Ascending aorta (tissue), 2 donors: Measurements from ENCODE around the gene RSRC1. TPM values are rescaled to one million over a fixed set of nuclear protein-coding genes. Genes with fewer than 3 reads are reported as not detected.

Experiments used
- DNase-seq, 2 donors: peaks; one replicate each; pipeline ENCODE4 v3.0.0-alpha.2; 2019; ENCODE audit warnings: low spot score in 2 of 2
- H3K27ac ChIP-seq, 2 donors: fragments of 200-600 bp; sonication (generic); one replicate each; pipeline ENCODE4 v1.5.1; 2016 to 2017; ENCODE audit warnings: mild to moderate bottlenecking in 1 of 2
- H3K27me3 ChIP-seq: fragments of 200-600 bp; sonication (generic); one replicate; pipeline ENCODE4 v1.5.1; 2017
- H3K36me3 ChIP-seq, 2 donors: fragments of 200-600 bp; sonication (generic); one replicate each; pipeline ENCODE4 v1.5.1; 2016
- H3K4me1 ChIP-seq, 2 donors: fragments of 200-600 bp; sonication (generic); one replicate each; pipeline ENCODE4 v1.5.1; 2016 to 2017; ENCODE audit warnings: mild to moderate bottlenecking in 1 of 2
- H3K4me3 ChIP-seq, 2 donors: fragments of 200-600 bp; sonication (generic); one replicate each; pipeline ENCODE4 v1.5.1; 2016 to 2017; ENCODE audit warnings: mild to moderate bottlenecking in 1 of 2
- H3K9me3 ChIP-seq, 2 donors: fragments of 200-600 bp; sonication (generic); one replicate each; pipeline ENCODE4 v1.5.1; 2016
- CTCF ChIP-seq, 3 experiments: fragments of 200-600 bp in 2 of 3; fragments of 450-650 bp in 1 of 3; sonication (generic) in 2 of 3; IDR thresholded peaks; one replicate each; pipeline ENCODE4 v1.5.1; 2016 to 2019; ENCODE audit warnings: antibody characterized with exemption in 3 of 3, mild to moderate bottlenecking in 1 of 3, moderate library complexity in 1 of 3
- intact Hi-C: fragments of 100-400 bp; cut with DNase I; formaldehyde crosslinking; loops from one replicate; pipeline ENCODE4 v1.15.1; 2023
- total RNA-seq: library from RNA; depleted of rRNA; stranded (reverse); fragments of >200 nt; gene quantifications from one replicate; pipeline ENCODE4 v1.1.0, GENCODE V29; 2016

The RSRC1 gene
- total RNA-seq, 1 donor from 2014 or later, result 28.0 TPM

- Histone ChIP-seq H3K9me3 (no peaks in the 10 kb centered on the region), H3K4me1 (no peaks in the 10 kb centered on the region), H3K4me3 (no peak overlapping the region), H3K27ac (no peak overlapping the region), H3K36me3 (no peaks in the 10 kb centered on the region), H3K27me3 (no peaks in the 10 kb centered on the region)
- TF ChIP-seq CTCF (IDR thresholded peaks at IDR 0.05), result no peak
- intact Hi-C loops, result no loop called here
- DNase-seq, result no peak
Observed at GRCh38 chr3:158085358-158085757, 24.5 kb upstream of the RSRC1 start.

- DNase-seq, result no peak
- TF ChIP-seq CTCF (IDR thresholded peaks at IDR 0.05), result no peak
- no peaks in the 10 kb centered on the region for H3K36me3 ChIP-seq
- no peaks in the 10 kb centered on the region for H3K27me3 ChIP-seq
- no peaks in the 10 kb centered on the region for H3K4me1 ChIP-seq
- intact Hi-C loops, result no loop called here
- H3K4me3 ChIP-seq, result no peak overlapping the region
- H3K9me3 ChIP-seq, result no peaks in the 10 kb centered on the region
- H3K27ac ChIP-seq, result no peak overlapping the region
Observed at GRCh38 chr3:158085931-158086330, 24.0 kb upstream of the RSRC1 start.

GRCh38 chr3:158086361-158086760, 23.5 kb upstream of the RSRC1 start:
- no peaks in the 10 kb centered on the region for H3K9me3 ChIP-seq
- H3K27ac ChIP-seq, result no peak overlapping the region
- no peaks in the 10 kb centered on the region for H3K4me1 ChIP-seq
- H3K4me3 ChIP-seq, result no peak overlapping the region
- H3K36me3 ChIP-seq, result no peaks in the 10 kb centered on the region
- DNase-seq, result no peak
- H3K27me3 ChIP-seq, result no peaks in the 10 kb centered on the region
- intact Hi-C loops, result no loop called here
- no peak for TF ChIP-seq CTCF (IDR thresholded peaks at IDR 0.05)

- Histone ChIP-seq H3K9me3 (no peaks in the 10 kb centered on the region), H3K4me3 (no peak overlapping the region), H3K36me3 (no peaks in the 10 kb centered on the region), H3K4me1 (no peaks in the 10 kb centered on the region), H3K27me3 (no peaks in the 10 kb centered on the region), H3K27ac (no peak overlapping the region)
- TF ChIP-seq CTCF (IDR thresholded peaks at IDR 0.05), result no peak
- DNase-seq, result no peak
- intact Hi-C loops, result no loop called here
Observed at GRCh38 chr3:158086776-158087175, 23.1 kb upstream of the RSRC1 start.

- intact Hi-C loops, result no loop called here
- H3K27me3 ChIP-seq, result no peaks in the 10 kb centered on the region
Observed at GRCh38 chr3:158091531-158091930, 18.4 kb upstream of the RSRC1 start.

More at GRCh38 chr3:158091531-158091930, 18.4 kb upstream of the RSRC1 start:
- Histone ChIP-seq H3K27ac (no peak overlapping the region), H3K36me3 (no peaks in the 10 kb centered on the region), H3K4me3 (no peak overlapping the region), H3K4me1 (no peaks in the 10 kb centered on the region), H3K9me3 (no peaks in the 10 kb centered on the region)
- no peak for DNase-seq
- no peak for TF ChIP-seq CTCF (IDR thresholded peaks at IDR 0.05)
